ENCODE data around the gene GSDMA.

Gene GSDMA

GRCh38 chr17:39960524-39961041 is 2.2 kb upstream of the GSDMA start:
- no peak for DNase-seq (ENCODE audit: low spot score)

- no peak for DNase-seq (ENCODE audit: low spot score)
These were observed 1.0 kb downstream of the GSDMA start for GRCh38 chr17:39963829-39964228.

DNA sequence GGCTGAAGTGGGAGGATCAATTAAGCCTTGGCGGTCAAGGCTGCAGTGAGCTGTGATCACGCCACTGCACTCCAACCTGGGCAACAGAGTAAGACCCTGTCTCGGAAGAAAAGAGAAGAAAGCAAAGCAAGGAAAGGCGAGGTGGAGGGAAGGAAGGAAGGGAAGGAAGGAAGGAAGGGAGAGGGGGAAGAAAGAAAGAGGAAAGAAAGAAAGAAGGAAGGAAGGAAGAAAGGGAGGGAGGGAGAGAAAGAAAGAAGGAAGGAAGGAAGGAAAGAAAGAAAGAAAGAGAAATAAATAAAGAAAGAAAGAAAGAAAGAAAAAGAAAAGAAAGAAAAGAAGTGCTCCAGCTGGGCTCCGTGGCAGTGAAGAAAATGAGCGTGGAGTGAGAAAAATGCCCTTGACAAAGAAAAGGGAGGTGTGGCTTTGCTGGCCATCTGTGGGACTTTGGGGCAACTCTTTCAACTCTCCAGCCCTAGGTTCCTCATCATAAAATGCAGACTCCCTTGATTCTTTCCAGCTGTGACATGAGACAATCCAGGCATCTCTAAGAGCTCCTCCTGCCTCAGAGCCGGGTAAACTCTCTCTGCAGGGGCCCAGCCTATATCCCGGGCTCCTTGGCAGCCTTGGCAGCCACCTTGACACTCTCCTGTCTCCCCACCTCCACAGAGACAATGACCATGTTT is 2.4 kb downstream of the GSDMA start:
- no peak for DNase-seq (ENCODE audit: low spot score)

DNA sequence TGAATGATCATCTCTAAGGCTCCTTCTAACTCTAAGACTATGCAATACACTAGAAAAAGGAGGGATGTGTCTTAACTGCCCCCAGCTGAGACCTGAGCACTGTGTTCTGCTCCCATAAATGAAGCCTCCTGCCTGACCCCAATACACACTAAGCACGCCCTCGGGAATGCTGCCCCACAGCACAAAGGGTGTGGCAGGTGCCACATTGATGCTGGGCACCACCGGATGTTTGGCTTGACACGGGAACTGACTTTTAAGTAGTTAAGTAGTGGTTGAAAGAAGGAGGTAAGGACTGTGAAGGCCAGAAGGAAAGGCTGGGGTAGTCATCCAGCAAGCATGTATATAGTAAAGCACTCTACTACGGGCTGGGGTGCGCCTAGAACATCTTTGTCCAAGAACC is 4.0 kb downstream of the GSDMA start:
- DNase-seq (ENCODE audit: low spot score) = no peak

DNA sequence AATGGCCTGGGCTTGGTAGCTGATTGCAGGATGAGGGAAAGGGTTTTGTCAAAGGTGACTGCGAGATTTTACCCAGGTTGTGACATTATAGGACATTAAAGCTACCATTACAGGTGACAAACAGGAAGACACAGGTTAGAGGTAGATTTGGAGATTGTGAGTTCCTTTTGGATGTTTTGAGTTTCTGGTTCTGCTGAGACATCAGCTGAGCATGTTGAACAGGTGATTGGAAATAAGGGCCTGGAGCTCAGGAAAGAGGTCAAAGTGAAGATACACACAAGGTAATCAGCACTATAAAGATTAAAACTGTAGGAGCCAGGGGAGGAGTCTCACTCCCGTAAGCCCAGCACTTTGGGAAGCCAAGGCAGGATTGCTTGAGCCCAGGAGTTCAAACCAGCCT is 6.0 kb downstream of the GSDMA start:
- DNase-seq (ENCODE audit: low spot score) = no peak

- no peak for DNase-seq (ENCODE audit: low spot score)
These were observed 6.6 kb downstream of the GSDMA start for GRCh38 chr17:39969375-39969774.

- no peak for DNase-seq (ENCODE audit: low spot score)
These were observed 7.4 kb downstream of the GSDMA start for GRCh38 chr17:39970157-39970692.

GRCh38 chr17:39971076-39971603 is 8.3 kb downstream of the GSDMA start:
- no peak for DNase-seq (ENCODE audit: low spot score)

GRCh38 chr17:39972271-39972670 is 9.5 kb downstream of the GSDMA start:
- DNase-seq (ENCODE audit: low spot score) = no peak

DNA sequence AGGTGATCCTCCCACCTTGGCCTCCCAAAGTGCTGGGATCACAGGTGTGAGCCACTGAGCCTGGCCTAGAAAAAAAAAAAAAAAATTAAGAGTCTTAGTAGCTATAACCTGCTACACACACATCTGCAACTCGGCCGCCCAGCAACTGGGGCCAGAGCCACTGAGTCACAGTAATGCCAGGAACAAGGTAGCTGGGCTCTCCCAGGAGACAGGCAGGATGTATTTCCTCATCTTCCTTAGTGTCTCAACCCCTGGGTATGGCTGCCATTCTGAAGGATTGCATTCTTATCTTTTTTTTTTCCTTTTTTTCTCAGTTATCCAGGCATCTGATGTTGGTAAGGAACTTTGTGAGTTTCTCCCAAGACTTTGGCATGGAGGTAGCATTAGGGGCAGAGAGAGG is 10.7 kb downstream of the GSDMA start:
- DNase-seq (ENCODE audit: low spot score) = no peak

DNA sequence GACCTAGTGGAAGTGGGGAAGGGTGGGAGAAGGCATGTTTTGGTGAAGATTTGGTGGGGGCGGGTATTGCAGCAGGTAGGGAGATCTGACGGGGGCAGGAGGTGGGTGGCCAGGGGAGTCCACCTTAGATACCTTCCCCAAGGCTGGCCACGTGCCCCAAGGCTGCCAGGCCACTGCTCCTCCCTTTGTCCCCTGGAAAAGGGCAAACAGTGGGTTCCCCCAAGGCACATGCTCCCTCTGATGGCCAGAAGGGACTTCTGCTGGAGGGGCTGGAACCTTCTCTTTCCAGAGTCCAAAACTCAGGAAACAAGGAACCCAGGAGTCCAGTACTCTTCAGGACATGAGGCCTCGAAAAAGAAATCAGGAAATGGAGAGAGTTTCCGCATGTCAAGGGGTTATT is 11.6 kb downstream of the GSDMA start:
- no peak for DNase-seq (ENCODE audit: low spot score)

- no peak for DNase-seq (ENCODE audit: low spot score)
These were observed 13.0 kb downstream of the GSDMA start for GRCh38 chr17:39975801-39976200.

- DNase-seq (ENCODE audit: low spot score) = no peak
These were observed 16.3 kb downstream of the GSDMA start for GRCh38 chr17:39979016-39979670.

GRCh38 chr17:39979893-39980350 is 17.1 kb downstream of the GSDMA start:
- DNase-seq (ENCODE audit: low spot score) = no peak

GRCh38 chr17:39980351-39981206 is 17.8 kb downstream of the GSDMA start, which contains the start of gene PSMD3:
TSS of gene PSMD3 (plus strand) at chr17:39980807. CDS start at chr17:39980971, 164 bp downstream.
- DNase-seq (ENCODE audit: low spot score) = peak; percentile 95

DNA sequence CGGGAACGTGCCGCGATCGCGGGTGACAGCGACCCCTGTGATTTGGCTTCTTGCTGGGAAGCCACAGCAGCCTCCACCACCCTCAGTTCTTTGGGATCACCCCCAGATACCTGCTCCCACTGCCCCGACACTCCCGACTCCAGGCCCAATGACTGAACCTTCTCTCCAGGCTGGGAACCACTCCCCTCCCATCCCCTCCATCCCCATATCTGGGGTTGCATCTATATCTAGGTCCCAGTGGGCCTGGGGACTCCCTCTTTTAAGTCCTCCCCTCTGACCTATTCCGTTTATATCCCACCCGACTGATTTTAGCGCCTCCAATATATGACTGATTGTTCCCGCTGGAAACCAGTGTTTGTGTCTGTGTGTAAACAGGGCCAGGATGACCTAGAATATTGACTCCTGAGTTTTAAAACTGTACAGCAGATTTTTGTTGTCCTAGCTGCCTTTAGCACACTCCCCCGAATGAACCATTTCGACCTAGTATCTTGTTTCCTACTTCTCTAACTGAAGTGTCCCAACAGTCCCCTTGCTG is 18.5 kb downstream of the GSDMA start:
- DNase-seq (ENCODE audit: low spot score) = no peak

DNA sequence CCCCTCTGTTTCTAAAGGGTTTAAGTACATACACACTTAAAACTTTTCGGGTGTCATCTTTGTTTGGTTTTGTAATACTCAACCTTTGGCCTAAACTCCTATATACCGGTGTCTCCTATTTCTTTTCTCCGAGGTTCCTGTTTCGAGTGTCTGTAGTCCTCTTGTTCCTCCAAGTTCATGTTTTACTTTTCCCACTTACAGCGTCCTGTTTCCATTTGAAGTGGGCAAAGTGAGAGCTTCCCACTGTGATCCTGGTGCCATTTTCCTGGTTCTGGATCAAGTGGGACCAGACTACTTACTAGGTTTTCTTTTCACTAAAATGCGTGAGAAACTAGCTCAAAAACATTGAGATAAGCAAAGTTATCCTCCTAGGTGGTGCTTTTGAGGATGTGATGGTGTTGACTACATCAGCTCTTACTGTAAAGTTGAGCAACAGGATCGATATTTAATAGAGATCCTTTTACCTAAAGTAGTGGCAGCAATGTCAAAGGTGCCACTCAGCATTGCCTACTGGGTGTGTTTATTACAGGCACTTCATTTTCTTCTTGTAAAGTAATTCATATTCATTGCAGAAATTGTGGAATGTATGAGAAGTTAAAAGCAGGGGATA is 19.1 kb downstream of the GSDMA start:
- no peak for DNase-seq (ENCODE audit: low spot score)

- no peak for DNase-seq (ENCODE audit: low spot score)
These were observed 25.5 kb downstream of the GSDMA start for GRCh38 chr17:39988206-39988810.

- DNase-seq (ENCODE audit: low spot score) = no peak
These were observed 31.6 kb downstream of the GSDMA start for GRCh38 chr17:39994448-39994847.

- no peak for DNase-seq (ENCODE audit: low spot score)
These were observed 32.6 kb downstream of the GSDMA start for GRCh38 chr17:39995438-39995837.

DNA sequence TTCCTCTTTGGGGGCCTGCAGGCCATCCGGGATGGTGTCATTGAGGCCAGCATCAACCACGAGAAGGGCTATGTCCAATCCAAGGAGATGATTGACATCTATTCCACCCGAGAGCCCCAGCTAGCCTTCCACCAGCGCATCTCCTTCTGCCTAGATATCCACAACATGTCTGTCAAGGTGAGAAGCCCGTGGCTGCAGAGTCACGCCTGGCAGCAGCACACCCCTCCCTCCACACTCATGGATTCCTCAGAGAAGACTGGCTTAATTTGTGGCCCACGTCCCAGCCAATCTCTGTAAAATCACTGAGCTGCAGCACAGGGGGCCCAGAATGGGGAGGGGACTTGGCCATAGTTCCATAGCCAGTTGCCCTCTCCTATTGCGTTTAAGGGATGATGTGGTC is 33.4 kb downstream of the GSDMA start:
- no peak for DNase-seq (ENCODE audit: low spot score)
